Left renal pelvis (tissue), 4 donors: Measurements from ENCODE around the gene SNTB2. TPM values are rescaled to one million over a fixed set of nuclear protein-coding genes. Genes with fewer than 3 reads are reported as not detected.

Source experiments
- DNase-seq, 4 donors: peaks; one replicate each; pipeline ENCODE4 v3.0.0-alpha.2; 2013; ENCODE audit warnings: low read depth in 4 of 4, low spot score in 3 of 4
- polyA plus RNA-seq, 4 donors: library from polyadenylated mRNA; unstranded; fragments of 120-200 nt; gene quantifications; one replicate each; pipeline ENCODE4 v1.2.1, GENCODE V29; 2013; ENCODE audit not compliant: insufficient read length in 4 of 4

The SNTB2 gene
- polyA plus RNA-seq, 4 donors = 12.6 to 23.8 (median 13.2) TPM

GRCh38 chr16:69330286-69331109, 143.5 kb downstream of the SNTB2 start, which contains the start of gene PDF:
PDF (minus strand) TSS chr16:69330588; CDS start chr16:69330570, 18 bp downstream.
- DNase-seq = peak; percentile 73 to 87 (median 84)

- no peak for DNase-seq
Observed at GRCh38 chr16:69334696-69335095, 147.7 kb downstream of the SNTB2 start.

GRCh38 chr16:69338557-69339288, 151.8 kb downstream of the SNTB2 start:
- no peak for DNase-seq

GRCh38 chr16:69339289-69340094, 152.5 kb downstream of the SNTB2 start, which contains the start of the genes COG8 and NIP7:
COG8 (minus strand) TSS chr16:69339564; CDS start chr16:69339552, 12 bp downstream.
NIP7 (plus strand) TSS chr16:69339772; CDS start chr16:69339830, 58 bp downstream.
- DNase-seq = peak; percentile 91 to 97 (median 96)

- no peak for DNase-seq
Observed at GRCh38 chr16:69340095-69340644, 153.2 kb downstream of the SNTB2 start.

GRCh38 chr16:69344171-69344570, 157.2 kb downstream of the SNTB2 start:
- DNase-seq = no peak

- DNase-seq = no peak
Observed at GRCh38 chr16:69345923-69346322, 159.0 kb downstream of the SNTB2 start.

- no peak for DNase-seq
Observed at GRCh38 chr16:69346683-69347082, 159.7 kb downstream of the SNTB2 start.

GRCh38 chr16:69348222-69348621, 161.3 kb downstream of the SNTB2 start:
- no peak for DNase-seq

GRCh38 chr16:69349536-69349935, 162.6 kb downstream of the SNTB2 start:
- DNase-seq = no peak

- no peak for DNase-seq
Observed at GRCh38 chr16:69350536-69351133, 163.7 kb downstream of the SNTB2 start.

- DNase-seq = no peak
Observed at GRCh38 chr16:69351309-69352027, 164.5 kb downstream of the SNTB2 start, which contains the start of gene TMED6. TMED6 (minus strand) TSS chr16:69351786; CDS start chr16:69351753, 33 bp downstream.

Other genes starting within 250 kb of the SNTB2 start
- gene HAS3, start 81.5 kb upstream of the SNTB2 start, polyA plus RNA-seq = 1 to 10 TPM; 1.2 to 4.9 (median 4.7) TPM
- gene CHTF8, start 54.6 kb upstream of the SNTB2 start, polyA plus RNA-seq = 100 to 1,000 TPM; 106 to 173 (median 156) TPM
- 10 to 100 TPM; 37.3 to 63.4 (median 56.7) TPM for gene UTP4, start 54.5 kb upstream of the SNTB2 start, polyA plus RNA-seq
- gene VPS4A, start 124.2 kb downstream of the SNTB2 start, polyA plus RNA-seq = 10 to 100 TPM; 38.5 to 54.1 (median 43.0) TPM
- gene PDF, start 143.4 kb downstream of the SNTB2 start, polyA plus RNA-seq = 1 to 10 TPM; 2.2 to 7.5 (median 3.5) TPM
- 10 to 100 TPM; 24.0 to 39.3 (median 27.8) TPM for gene COG8, start 152.4 kb downstream of the SNTB2 start, polyA plus RNA-seq
- 10 to 100 TPM; 26.0 to 37.2 (median 32.1) TPM for gene NIP7, start 152.6 kb downstream of the SNTB2 start, polyA plus RNA-seq
- gene TMED6, start 164.6 kb downstream of the SNTB2 start, polyA plus RNA-seq = 1 to 10 TPM; 1.2 to 4.0 (median 3.5) TPM
- gene TERF2, start 198.8 kb downstream of the SNTB2 start, polyA plus RNA-seq = 10 to 100 TPM; 29.9 to 47.7 (median 44.9) TPM
- 100 to 1,000 TPM in 3 of 4 donors, 10 to 100 TPM in 1; 96.0 to 150 (median 132) TPM for gene CYB5B, start 237.5 kb downstream of the SNTB2 start, polyA plus RNA-seq